Suppressor macrophage (primary cell): ENCODE results near the gene UBE2F.

Source experiments
- DNase-seq, 4 experiments: peaks; one replicate each; pipeline ENCODE4 v3.0.0-alpha.2; 2020 to 2022
- total RNA-seq, 17 experiments: gene quantifications; one replicate each; lab custom pipeline; 2026; ENCODE audit warnings: mixed read lengths in 6 of 17, inconsistent platforms in 3 of 17; lab: John Stamatoyannopoulos, UW

Gene UBE2F
- 12.8 to 25.4 (median 19.0) reads per million in 17 experiments for total RNA-seq

- DNase-seq: peak; percentile 98 to 99 (median 98)
Observed at GRCh38 chr2:237966565-237967462, at the start of gene UBE2F. TSS of gene UBE2F (plus strand) at chr2:237967014. CDS start at chr2:237973108, 6,094 bp downstream.

- no peak for DNase-seq
Observed at GRCh38 chr2:237917696-237918374, 49.0 kb upstream of the UBE2F start.

GRCh38 chr2:237919593-237919992 lies 47.2 kb upstream of the UBE2F start:
- peak; percentile 43 to 74 (median 66) for DNase-seq

DNA sequence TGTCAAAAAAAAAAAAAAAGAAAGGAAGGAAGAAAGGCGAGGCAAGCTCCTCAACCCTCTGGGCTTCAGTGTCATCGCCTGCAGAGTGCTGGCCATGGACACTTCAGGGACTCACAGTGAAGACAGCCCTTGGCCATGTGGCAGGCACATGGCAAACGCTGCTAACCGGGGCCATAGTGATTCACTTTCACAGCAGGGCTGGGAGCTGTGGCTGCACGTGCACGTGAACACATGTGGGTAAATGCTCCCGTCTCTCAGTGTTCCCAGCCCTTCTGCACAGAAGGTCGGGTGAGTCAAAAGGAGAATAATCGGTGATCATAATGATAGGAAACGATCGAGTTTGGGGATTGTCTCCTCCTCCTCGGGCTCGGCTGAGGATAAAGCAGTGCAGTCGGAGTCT lies 46.1 kb upstream of the UBE2F start:
- no peak for DNase-seq

- DNase-seq: no peak
Observed at GRCh38 chr2:237921967-237922492, 44.8 kb upstream of the UBE2F start.

- no peak for DNase-seq
Observed at GRCh38 chr2:237922641-237923361, 44.0 kb upstream of the UBE2F start.

- peak; percentile 82 to 94 (median 89) for DNase-seq
Observed at GRCh38 chr2:237923481-237924163, 43.2 kb upstream of the UBE2F start.

GRCh38 chr2:237924164-237924534 lies 42.7 kb upstream of the UBE2F start:
- DNase-seq: no peak

GRCh38 chr2:237927135-237927534 lies 39.7 kb upstream of the UBE2F start:
- DNase-seq: no peak

DNA sequence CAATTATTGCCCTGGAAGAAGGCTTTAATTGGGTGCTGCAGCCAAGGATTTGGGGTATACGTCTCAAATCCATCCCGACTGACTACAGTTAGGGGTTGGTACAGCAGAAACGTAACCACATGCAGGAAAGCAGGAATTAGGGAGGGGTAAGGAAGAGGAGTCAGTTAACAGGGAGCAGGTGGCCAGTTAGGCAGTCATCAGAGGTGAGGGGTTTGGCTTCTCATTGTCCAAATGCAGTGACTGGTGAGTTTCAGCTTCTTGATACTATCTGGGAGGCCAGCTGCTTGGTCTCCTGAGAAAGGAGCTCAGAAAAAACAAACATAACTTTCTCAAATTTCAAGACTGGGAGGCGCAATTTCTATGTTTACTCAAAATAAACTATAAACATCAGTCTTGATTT lies 38.8 kb upstream of the UBE2F start:
- no peak for DNase-seq

- no peak for DNase-seq
Observed at GRCh38 chr2:237929979-237930378, 36.8 kb upstream of the UBE2F start.

DNA sequence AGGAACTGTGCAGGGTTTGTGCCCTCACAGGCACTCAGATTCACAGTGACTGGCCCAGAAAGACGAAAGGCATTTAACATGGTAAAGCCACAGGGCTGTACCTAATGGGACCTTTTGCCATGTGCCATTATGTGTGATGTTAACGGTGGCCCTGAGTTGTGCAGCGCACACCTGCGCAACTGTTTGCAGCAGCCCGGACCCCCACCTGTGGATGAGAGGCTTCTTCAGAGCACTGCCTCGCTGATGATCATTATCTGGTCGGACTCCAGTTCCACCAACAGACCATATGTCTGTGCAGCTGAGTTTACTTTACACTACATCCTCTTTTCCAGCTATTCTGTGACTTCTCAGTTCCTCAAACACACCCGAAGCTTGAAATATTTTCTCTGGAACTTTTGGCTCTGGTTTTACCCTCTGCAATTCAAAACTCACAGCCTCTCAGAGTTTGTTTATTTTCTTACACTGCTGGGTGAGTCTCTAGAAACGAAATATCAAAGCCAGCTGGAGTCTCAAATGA lies 35.6 kb upstream of the UBE2F start:
- DNase-seq: peak; percentile 46 to 81 (median 64)

GRCh38 chr2:237932731-237933131 lies 34.1 kb upstream of the UBE2F start:
- DNase-seq: no peak

- DNase-seq: no peak
Observed at GRCh38 chr2:237934186-237934585, 32.6 kb upstream of the UBE2F start.

DNA sequence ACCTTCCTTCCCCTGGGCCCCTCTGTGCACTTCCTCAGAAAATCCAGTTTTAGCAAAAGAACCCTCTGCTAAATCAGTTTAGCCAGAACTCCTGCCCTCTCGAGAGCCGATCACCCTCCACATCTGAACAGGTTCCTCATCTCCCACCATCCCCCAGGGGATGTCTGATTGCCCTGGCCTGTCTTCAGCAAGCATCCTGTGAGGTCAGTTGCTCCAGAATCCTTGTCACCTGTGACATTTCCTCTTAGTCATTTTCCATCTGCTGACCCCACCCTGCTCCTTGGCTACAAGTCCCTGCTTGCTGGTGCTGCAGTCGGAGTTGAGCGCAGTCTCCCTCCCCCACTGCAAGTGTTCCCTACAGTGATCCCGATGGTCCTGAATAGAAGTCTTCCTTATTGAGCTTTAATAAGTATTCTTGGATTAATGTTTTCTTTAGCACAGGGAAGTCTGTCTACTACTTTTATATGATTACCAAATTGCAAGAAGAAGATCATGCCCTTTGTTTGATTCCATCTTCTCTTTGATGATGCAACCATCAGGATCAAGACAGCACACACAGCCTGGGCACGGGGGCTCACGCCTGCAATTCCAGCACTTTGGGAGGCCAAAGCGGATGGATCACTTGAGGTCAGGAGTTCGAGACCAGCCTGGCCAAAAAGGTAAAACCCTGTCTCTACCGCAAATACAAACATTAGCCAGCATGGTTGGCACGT lies 30.9 kb upstream of the UBE2F start:
- no peak for DNase-seq

- no peak for DNase-seq
Observed at GRCh38 chr2:237939251-237939650, 27.6 kb upstream of the UBE2F start.

GRCh38 chr2:237940828-237941227 lies 26.0 kb upstream of the UBE2F start:
- no peak for DNase-seq

- DNase-seq: no peak
Observed at GRCh38 chr2:237941239-237941638, 25.6 kb upstream of the UBE2F start.

DNA sequence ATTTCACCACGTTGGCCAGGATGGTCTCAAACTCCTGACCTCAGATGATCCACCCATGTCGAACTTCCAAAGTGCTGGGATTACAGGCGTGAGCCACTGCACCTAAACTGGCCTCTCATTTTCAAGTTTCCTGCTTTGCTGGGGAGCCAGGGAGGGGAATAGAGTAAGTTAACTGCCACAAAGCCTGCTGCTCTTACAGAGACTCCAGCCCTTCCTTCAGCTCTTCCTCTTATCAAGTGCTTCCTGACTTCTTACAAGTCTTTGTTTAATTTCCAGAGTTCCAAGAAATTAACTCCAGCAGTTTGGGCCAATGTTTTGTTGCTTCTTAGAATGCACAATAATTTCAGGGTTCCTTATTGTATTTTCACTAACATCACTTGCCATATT lies 24.3 kb upstream of the UBE2F start:
- DNase-seq: no peak

DNA sequence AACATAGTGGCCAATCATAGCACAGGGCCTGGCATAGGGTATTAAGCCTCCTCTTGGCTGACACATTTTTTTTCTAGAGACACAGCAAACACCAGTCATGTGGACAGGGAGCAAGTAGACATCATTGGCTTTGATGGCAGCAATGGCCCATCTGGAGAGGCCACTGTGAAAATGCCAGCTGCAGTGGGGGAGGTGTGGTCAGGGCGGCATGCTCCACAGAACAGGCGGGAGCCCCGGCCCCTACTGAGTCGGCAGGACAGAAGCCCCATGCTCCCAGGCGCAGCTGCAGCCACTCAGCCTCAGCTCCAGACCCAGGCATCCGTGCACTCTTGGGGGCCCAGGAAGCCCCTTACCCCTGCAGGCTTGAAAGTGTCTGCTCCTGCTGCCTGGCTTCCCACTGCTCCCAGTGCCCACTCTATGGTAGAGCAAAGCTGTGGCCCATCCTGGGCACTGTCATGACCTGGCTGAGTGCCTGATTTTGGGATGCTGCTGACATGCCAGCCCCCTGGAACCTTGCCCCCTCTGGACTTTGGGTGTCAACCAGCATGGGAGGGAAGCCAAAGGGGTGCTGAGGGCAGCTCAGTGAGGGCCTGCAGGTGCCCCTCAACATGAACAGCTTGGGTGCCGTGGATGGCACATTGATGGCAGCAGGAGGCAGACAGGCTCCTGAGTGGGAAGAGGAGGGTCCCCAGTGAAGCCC lies 23.3 kb upstream of the UBE2F start:
- DNase-seq: no peak

GRCh38 chr2:237944302-237944701 lies 22.5 kb upstream of the UBE2F start:
- DNase-seq: no peak
